Amniotic stem cell (primary cell): ENCODE measurements around the gene CIBAR2.

Experiments used
- DNase-seq: peaks from one replicate; lab custom pipeline; 2025; lab: John Stamatoyannopoulos, UW

The CIBAR2 gene

DNA sequence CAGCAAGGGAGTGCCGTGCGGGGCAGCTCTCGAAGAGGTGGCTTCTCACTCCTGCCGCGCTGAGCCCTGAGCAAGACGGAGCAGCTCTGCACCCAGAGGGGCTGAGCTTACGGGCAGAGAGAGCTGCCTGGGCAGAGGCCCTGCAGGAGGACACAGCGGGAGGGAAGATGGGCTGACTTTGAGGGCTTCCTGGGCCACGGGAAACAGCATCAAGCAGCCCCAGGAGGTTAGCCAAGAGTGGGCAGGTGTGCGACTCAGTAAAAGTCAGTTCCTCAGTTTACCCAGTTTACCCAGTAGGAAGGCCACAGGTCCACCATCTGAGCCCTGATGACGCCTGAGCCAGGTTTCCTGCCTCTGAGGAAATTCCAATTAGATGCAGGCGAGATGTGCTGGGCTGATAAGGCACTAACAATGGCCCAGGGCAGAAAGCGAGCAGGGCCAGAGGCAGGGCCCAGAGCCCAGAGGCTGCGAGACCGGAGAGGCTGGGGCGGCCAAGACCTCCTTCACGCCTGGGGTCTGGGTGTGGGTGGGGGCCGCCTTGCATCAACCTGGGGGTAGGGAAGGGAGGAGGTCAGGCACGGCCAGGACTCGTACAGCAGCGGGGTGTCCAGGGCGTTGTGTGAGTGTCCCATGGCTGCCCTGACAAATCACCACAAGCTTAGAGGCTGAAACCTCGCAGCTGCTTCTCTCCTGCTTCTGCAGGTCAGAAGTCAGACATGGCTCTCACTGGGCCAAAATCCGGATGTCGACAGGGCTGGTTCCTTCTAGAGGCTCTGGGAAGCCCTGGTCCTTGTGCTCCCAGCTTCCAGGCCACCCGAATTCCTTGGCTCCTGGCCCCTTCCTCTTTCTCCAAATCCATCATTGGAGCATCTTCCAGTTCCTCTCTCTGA, 32.0 kb upstream of the CIBAR2 start:
- no peak for DNase-seq

DNA sequence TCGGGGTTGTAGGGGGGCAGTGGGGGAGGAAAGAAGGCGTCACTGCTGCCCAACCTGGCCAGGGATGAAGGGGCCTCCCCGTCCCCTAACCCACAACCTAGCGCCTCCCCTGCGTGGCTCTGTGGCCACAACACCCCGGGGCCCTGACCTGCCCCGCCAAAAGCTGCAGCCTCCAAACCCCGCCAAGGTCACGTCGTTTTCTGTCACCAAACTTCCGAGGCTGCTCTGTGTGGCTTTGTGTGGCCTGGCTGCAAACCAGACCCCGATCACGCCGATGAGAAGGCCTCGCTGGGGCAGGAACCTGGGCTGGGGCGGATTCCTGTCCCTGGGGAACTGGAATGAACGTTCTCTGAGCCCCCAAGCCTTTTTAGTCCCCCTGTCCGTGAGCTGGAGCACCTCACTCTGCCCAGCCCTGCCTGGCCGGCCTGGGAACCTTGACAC, 30.5 kb upstream of the CIBAR2 start:
- DNase-seq: no peak

DNA sequence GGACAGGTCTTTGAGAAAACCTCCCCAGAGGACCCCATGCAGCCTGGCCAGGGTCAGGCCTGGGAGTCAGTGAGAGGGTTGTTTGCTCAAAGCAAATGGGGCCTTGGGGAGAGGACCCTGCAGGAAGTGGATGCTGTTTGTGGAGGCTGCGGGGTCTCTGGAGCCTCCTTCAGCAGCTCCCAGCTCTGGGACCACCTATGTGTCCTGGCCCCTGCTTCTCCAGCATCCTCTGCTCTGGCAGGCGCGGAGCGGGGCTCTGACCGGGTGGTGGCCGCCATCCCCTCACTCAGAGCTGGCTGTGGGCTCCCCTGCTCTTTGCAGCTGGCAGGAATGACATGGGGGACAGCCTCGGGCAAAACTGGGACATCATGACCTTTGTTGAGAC, 29.8 kb upstream of the CIBAR2 start:
- no peak for DNase-seq

DNA sequence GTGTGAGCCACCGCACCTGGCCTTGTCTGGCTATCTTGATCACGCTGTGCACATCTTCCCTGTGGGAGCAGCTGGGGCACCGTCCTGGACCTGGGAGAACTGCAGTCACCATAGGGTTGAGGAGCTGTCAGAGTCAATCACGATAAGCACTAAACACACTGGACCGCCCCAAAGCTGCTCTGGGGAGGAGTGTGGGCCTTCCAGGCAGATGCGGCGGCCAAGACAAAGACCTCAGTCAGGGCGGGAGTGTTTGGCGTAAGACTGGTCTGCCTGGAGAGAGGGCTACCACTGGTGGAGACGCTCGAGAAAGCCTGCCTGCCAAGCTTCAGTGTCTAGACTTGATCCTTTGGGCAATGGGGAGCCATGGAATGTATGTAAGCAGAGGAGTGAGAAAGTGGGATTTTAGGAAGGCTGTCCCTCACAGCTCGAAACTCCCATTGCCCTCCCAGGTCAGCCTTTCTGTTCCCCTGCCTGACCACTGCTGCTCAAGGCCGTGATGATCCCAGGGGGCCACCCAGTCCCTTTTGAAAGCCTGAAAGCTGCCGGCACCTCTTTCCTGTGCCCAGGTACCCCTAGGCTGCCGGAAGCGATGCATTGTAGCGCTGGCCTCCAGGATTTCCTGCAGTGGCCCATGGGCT, 29.3 kb upstream of the CIBAR2 start:
- no peak for DNase-seq

DNA sequence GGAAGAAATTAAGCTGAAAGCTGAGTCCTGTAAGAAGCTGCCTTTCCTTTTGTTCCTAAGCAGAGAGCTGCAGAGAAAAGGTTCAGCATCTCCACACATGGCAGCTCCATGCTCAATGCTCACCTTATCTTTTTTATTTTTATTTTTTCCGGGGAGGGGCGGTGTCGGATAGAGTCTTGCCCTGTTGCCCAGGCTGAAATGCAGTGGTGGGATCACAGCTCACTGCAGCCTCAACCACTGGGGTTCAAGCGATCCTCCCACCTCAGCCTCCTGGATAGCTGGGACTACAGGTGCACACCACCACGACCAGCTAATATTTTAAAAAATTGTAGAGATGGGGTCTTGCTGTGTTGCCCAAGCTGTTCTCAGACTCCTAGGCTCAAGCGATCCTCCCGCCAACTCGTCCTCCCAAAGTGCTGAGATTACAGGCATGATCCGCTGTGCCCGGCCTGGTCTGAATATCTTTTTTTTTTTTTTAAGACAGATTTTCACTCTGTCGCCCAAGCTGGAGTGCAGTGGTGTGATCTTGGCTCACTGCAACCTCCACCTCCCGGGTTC, 28.3 kb upstream of the CIBAR2 start:
- DNase-seq: no peak

DNA sequence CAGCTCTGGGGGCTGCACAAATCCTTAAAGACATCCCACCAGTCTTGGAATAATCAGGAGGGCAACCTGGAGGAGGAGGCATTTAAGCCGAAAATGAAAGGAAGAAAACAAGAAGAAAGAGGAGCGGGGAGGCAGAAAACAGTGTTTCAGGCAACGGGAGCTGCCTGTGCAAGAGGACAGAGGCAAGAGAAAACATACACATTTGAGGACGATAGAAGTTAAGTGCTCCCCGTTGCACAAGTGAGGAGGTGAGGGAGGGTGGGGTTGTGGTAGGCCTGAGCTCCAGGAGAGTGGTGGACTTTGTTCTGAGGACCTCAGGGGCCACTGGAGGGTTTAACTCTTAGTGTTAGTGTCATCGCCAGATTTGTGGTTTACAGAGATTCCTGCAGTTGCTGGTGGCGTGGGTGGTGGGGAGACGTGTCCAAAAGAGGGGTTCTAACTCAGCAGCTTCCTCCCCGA, 27.6 kb upstream of the CIBAR2 start:
- DNase-seq: no peak

DNA sequence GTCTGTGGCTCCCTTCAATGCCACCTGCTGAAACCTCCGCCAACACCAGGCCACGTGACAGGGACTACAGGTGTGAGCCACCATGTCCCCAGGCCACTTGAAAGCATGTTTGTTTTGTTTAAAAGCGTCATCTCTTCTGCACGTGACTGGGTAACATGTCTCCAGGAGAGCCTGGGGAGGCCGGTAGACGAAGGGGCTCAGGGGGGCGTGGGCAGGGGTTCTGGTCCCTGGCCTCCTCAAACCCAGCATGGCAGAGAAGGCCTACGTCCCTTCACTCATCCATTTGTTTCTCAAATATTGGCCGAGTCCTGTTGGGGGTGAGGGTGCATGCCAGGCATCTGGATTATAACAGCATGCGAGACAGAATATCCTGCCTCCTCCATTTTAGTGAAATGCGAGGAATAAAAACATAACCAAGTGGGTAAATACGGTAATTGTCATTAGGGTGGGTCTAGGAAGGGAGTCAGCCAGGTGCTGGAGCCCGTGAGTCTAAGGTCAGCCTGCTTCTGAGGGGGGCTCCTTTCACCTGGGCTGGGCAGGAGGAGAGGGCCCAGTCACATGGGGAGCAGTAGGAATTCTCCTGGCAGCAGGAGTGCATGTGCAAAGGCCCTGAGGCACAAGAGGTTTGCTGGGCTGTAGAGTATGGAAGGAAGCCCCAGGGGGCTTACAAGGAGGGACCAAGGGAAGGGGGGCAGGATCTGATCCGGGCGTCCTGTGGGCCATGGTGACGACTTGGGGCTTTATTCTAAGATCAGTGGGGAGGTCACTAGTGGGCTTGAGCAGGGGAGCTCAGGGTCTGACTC, 26.8 kb upstream of the CIBAR2 start:
- no peak for DNase-seq

DNA sequence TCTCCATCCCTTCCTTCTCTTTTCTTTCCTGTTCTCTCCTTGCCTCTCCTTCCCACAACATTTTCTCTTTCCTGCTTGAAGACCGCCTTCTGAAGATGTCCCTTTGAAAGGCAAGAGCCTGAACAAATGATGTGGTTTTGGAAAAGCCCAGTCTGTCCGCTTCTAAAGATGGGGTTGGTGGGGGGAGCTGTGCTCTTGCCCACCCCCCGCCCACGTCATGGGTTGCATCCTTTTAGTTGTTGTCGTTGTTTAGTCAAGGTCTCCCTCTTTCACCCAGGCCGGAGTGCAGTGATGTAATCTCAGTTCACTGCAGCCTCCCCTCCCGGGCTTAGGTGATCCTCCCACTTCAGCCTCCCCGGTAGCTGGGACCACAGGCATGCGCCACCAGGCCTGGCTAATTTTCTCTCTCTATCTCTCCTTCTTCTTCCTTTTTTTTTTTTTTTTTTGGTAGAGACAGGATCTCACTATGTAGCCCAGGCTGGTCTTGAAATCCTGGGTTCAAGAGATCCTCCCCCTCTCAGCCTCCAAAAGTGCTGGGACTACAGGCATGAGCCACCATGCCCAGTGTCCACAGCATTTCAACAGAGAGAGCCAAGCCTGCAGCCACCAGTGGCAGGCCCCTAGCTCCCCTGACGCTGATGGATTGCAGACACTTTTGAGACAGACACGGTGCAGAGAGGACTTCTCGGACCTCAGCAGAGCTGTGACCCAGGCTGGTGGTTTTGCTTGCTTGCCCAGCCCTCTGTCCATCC, 26.0 kb upstream of the CIBAR2 start:
- no peak for DNase-seq

DNA sequence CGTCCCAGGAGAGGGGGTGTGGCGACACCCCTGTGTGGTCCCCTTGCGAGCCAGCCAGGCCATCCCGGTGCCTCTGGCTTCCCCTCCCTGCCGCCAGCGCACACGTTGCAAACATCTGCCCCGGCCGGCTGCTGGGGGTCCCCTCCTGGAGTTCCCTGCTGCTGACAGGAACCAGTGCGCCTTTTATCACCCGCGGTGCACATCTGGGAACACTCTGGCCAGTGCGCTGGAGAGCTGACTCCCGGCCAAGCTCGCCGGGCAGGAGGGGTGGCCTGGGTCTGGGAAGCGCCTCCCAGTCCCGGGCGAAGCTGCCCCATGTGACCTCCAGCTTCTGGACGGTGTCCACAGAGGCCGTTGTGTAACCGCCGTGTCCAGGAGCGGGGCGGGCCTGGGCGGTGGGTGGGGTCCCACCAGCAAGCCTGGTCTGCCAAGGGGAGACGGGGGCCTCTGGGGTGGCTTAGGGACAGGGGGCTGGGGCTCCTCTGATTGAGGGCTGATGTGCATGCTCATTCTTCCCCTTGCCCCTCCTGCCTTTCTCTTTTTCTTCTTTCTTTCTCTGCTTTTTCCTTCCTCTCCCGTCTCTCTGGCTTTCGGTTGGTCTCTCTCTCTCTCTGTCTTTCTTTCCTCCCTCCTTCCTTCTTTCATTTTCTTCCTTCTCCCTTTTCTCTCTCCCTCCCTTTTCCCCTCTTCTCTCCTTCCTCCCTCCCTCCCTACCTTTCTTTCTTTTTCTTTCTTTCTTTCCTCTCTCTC, 25.2 kb upstream of the CIBAR2 start:
- DNase-seq: peak; percentile 63

DNA sequence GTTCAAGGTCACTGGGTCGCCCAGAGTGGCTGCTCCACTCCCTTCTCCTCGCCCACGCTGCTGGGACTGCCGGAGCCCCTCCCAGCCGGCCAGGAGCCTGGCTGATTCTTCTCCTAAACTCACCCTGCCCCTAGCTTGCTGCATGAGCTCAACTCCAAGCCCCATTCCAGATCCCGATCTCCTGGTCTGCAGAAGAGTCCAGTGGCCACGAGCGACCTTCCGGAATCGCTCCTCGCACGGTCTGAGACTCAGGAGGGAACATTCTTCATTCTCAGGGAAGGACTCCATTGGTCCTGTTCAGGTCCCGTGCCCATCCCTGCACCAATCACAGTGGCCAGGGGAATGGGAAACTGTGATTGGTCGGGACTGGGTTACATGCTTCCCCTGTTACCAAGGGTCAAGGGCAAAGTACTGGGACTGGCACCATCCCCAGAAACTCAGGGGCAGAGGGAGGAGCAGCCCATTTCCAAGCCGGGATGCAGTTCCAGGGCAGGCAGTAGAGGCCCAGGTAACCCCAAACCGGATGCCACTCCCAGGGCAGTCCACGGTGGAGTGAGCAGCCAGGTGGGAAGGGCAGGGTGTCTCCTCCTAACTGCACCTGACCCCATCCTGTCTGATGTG, 24.5 kb upstream of the CIBAR2 start:
- DNase-seq: no peak

DNA sequence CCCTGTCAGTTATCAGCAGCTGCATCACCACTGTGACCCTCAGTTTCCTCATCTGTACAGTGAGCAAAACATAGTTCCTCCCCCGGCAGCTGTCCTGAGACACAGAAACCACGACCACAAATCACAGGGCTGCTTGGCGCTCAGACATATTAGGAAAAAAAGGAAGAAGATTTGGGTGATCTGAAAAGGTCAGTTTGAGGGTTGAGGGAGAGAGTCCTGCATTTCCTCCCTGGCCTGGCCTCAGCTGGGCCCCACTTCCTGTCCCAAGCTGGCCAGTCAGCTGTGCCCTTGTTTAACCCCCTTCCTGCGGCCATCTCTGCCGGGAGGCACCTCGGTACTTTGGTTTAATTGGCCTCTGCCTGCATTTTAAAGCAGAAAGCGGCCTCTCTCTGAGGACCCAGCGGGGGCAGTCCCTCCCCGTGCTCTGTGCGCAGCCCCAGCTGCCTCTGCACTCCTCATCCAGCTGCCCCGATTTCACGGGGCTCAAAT, 24.0 kb upstream of the CIBAR2 start:
- no peak for DNase-seq

DNA sequence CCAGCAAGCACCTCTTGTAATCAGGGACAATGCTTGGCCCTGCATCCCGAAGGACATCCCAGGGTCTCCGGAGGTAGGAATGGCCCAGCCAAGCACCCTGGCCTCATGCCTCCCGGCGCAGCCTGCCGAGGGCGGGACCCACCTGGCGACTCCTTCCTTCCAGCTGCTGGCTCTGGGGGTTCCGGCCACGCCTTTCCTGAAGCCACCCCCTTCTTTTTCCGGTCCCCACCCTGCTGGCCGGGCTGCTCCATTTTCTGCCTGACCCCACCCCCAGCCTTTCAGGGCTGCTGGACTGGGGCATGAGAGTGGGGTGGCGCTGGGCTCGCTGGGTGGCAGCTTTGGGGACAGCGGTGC, 22.5 kb upstream of the CIBAR2 start:
- no peak for DNase-seq

DNA sequence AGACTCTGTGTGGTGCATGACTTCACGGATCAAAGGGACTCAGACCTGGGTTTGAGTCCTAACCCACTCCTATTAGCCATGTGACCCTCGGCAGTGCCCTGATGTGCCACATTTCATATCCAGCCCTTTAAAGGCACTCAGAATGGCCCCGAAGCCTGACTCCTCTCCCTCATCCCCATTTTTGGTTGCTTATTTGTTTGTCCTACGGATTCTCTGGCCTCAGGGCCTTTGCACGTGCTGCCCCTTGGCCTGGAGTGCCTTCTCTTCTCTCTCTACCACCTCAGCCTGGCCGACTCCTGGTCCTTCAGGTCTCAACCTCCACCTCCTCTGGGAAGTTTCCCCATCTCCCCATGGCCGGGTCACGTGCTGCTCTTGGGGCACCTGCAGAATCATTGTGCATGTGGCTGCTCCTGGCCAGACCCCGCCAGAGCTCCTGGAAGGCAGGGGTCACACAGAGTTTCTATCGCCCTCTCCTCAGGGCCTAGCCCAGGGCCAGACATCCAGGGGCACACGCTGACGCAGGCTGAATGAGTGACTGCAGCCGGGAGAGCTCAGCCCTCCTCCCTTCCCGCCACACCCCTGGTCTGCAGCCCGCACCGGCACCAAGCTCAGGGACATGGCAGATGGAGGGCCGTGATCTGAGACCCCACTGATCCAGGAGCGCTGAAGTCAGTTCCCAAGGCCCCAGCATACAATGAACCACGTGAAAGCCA, 22.0 kb upstream of the CIBAR2 start:
- no peak for DNase-seq

DNA sequence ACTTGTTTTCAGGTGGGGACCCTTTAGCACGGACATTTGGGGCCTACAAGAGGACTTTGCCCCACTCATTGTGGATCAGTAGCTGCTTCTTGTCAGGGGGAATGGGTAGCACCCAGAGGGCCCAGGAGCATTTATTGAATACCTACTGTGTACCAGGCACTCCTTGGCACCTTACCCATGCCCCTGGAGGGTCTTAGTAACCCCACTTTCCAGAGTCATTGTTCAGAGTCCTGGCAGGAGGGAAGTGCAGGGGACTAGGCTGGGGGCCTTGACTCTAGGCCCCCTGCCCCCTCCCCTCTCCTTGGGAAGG, 21.0 kb upstream of the CIBAR2 start:
- DNase-seq: no peak

DNA sequence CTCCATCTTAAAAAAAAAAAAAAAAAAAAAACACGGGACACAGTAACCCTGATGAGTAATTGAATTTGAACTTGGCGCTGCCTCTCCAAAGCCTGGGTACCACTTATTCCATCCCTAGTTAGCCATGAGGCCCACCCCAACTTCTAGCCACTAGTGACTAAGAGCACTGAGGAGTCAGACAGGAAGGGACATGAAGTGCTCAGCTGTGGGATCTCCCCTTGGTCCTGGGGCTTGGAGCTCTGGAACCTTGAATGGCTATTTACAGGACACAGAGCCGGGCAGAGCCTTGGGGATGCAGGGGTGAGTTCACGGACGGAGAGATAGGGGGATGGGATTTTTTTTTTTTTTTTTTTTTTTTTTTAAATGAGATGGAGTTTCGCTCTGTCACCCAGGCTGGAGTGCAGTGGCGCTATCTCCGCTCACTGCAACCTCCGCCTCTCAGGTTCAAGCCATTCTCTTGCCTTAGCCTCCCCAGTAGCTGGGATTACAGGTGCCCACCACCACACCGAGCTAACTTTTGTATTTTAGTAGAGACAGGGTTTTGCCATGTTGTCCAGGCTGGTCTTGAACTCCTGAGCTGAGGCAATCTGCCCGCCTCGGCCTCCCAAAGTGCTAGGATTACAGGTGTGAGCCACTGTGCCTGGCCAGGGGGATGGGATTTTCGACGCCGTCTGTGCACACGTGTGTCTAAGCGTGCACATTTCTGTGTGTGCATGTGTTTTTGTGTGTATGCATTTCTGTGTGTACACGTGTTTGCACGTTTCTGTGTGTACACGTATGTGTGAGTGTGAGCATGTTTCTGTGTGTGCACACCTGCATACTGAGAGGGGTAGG, 20.4 kb upstream of the CIBAR2 start:
- no peak for DNase-seq

DNA sequence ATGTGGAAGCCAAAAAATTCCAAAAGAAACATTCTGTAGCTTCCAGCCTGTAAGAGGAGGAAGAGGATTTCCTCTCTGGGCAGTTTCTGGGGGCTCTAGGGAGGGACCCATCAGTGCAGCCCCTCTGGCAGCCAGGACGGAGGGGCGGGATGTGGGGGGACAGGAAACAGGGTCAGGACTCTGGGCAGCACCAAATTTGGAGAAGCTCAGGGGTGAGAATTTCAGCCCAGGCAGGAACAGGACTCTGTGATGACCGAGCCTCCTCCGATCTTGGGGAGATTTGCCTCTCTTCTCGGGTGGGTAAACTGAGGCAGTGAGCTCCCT, 18.4 kb upstream of the CIBAR2 start:
- no peak for DNase-seq

DNA sequence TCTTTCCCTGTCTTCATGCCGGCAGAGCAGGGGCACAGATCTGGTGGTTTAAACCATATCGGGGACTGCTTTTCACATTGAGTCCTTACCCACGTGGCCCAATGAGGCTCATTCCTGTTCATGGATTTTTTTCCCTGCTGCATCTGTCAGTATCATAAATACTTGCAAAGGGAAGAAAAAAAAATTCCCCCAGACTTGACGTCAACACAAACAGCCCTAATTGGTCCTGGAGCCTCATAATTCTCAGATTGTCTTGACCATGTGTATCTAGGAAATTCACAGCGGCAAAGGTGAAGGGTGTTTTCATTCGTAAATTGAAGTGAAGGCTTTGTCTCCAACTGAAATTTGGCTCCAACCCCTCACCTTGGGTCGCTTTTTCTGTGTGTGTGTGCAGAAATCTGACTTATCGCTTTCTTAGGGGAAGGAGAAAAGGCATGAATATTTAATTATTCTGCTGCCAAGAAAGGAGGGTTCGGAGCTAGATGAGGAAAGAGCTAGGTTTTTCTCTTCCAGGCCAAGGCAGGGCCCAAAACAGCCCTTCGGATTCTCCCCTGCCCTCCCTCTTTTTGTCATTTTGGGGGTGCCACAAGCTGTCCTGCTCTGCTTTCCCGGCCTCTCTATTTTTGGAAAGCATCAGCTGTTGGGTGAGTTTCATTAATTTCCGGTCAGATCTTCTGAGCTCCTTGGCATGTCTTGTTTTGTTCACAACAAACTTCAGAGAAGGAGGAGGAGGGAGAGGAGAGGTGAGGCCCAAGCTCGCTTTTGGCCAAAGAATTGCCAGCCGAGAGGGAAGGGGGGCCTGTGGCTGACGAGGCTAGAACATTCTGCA, 17.8 kb upstream of the CIBAR2 start:
- DNase-seq: no peak
